HepG2 (cell line): Measurements from ENCODE around the gene VWA7. TPM values are rescaled to one million over a fixed set of nuclear protein-coding genes. Genes with fewer than 3 reads are reported as not detected.

Source experiments
- IKZF1 ChIP-seq: fragments of 450-650 bp; IDR thresholded peaks from 2 replicates; pipeline ENCODE4 v1.7.1; 2016
- KDM2A ChIP-seq: sonication (generic); formaldehyde crosslinking; IDR thresholded peaks from 2 replicates; pipeline ENCODE4 v1.4.0; 2020; ENCODE audit warnings: low read depth, missing genetic modification reagents, borderline replicate concordance
- KLF9 ChIP-seq: IDR thresholded peaks from 2 replicates; pipeline ENCODE4 v1.6.1; 2016; ENCODE audit warnings: low read depth
- MAF1 ChIP-seq: sonication (generic); formaldehyde crosslinking; IDR thresholded peaks from 2 replicates; pipeline ENCODE4 v1.5.0; 2020; ENCODE audit warnings: missing genetic modification reagents, borderline replicate concordance
- MED13 ChIP-seq: sonication (generic); formaldehyde crosslinking; IDR thresholded peaks from 2 replicates; pipeline ENCODE4 v1.5.0; 2020; ENCODE audit warnings: missing genetic modification reagents
- SUZ12 ChIP-seq: fragments of 150-350 bp; IDR thresholded peaks from 2 replicates; pipeline ENCODE4 v1.6.1; 2014; ENCODE audit warnings: low read depth, low read length
- TBL1XR1 ChIP-seq: fragments of 150-350 bp; IDR thresholded peaks from 2 replicates; pipeline ENCODE4 v1.6.1; 2014; ENCODE audit warnings: borderline replicate concordance, low read length; ENCODE audit not compliant: partially characterized antibody
- TCF12 ChIP-seq, 2 experiments: fragments of 450-650 bp in 1 of 2; sonication (generic) in 1 of 2; formaldehyde crosslinking in 1 of 2; IDR thresholded peaks; 2 replicates each; pipeline versions ENCODE4 v1.6.1 to v1.8.0; 2017 to 2022; ENCODE audit warnings: antibody characterized with exemption in 1 of 2, mild to moderate bottlenecking in 1 of 2, missing genetic modification reagents in 1 of 2, moderate library complexity in 1 of 2
- TMF1 ChIP-seq: sonication (generic); formaldehyde crosslinking; IDR thresholded peaks from 2 replicates; pipeline ENCODE4 v1.8.1; 2022; ENCODE audit warnings: low read depth, missing genetic modification reagents
- TOPORS ChIP-seq: sonication (generic); formaldehyde crosslinking; IDR thresholded peaks from 2 replicates; pipeline ENCODE4 v1.8.0; 2023; ENCODE audit warnings: mild to moderate bottlenecking, missing genetic modification reagents
- ZBTB38 ChIP-seq: sonication (generic); formaldehyde crosslinking; IDR thresholded peaks from 2 replicates; pipeline ENCODE4 v1.5.1; 2020; ENCODE audit warnings: mild to moderate bottlenecking, missing genetic modification reagents
- ZFP36 ChIP-seq: fragments of 150-350 bp; IDR thresholded peaks from 2 replicates; pipeline ENCODE4 v1.6.1; 2018; ENCODE audit warnings: borderline replicate concordance, low read length, low read depth; ENCODE audit not compliant: partially characterized antibody
- ZNF235 ChIP-seq: sonication (generic); formaldehyde crosslinking; IDR thresholded peaks from 2 replicates; pipeline ENCODE4 v1.8.1; 2023; ENCODE audit warnings: mild to moderate bottlenecking, missing genetic modification reagents, borderline replicate concordance
- ZNF3 ChIP-seq: IDR thresholded peaks from 2 replicates; pipeline ENCODE4 v1.7.0; 2017; ENCODE audit warnings: inconsistent platforms
- ZNF546 ChIP-seq: sonication (generic); formaldehyde crosslinking; conservative IDR thresholded peaks from 2 replicates; pipeline ENCODE4 v1.8.1; 2023; ENCODE audit warnings: mild to moderate bottlenecking, missing genetic modification reagents
- ZNF775 ChIP-seq: sonication (generic); formaldehyde crosslinking; IDR thresholded peaks from 2 replicates; pipeline ENCODE4 v1.4.0; 2020; ENCODE audit warnings: missing genetic modification reagents, mild to moderate bottlenecking, moderate library complexity, borderline replicate concordance
- polyA plus RNA-seq, 8 experiments: library from polyadenylated mRNA; depleted of rRNA in 3 of 8; stranded (reverse) in 7 of 8; unstranded in 1 of 8; fragments of >200 nt; fragmentation: Illumina TruSeq in 4 of 8; extraction: Trizol in 4 of 8; gene quantifications; 2 replicates each; pipeline versions ENCODE4 v1.2.1 to v1.2.3, GENCODE V29; 2011 to 2016; ENCODE audit warnings: low read depth in 4 of 8, missing spikeins in 1 of 8, mixed read lengths in 1 of 8; ENCODE audit not compliant: insufficient read depth in 1 of 8
- total RNA-seq, 5 experiments: library from RNA; depleted of rRNA; stranded (reverse); fragments of >200 nt; fragmentation: Illumina TruSeq; extraction: Trizol; gene quantifications; 2 replicates each; pipeline ENCODE4 v1.2.3, GENCODE V29; 2016; ENCODE audit warnings: low read depth in 1 of 5
- TF ChIP-seq, protein P1 (sequence below): sonication (generic); formaldehyde crosslinking; IDR thresholded peaks from 2 replicates; pipeline ENCODE4 v1.5.1; 2020; ENCODE audit warnings: missing genetic modification reagents, mild to moderate bottlenecking, borderline replicate concordance
- TF ChIP-seq, protein P2 (sequence below): sonication (generic); formaldehyde crosslinking; IDR thresholded peaks from 2 replicates; pipeline ENCODE4 v1.8.0; 2022; ENCODE audit warnings: mild to moderate bottlenecking, missing genetic modification reagents, moderate library complexity
- TF ChIP-seq, protein P3 (sequence below): sonication (generic); formaldehyde crosslinking; IDR thresholded peaks from 2 replicates; pipeline ENCODE4 v1.5.0; 2020; ENCODE audit warnings: missing genetic modification reagents
- TF ChIP-seq, protein P4 (sequence below): sonication (generic); formaldehyde crosslinking; IDR thresholded peaks from 2 replicates; pipeline ENCODE4 v1.5.0; 2020; ENCODE audit warnings: mild to moderate bottlenecking, missing genetic modification reagents
- TF ChIP-seq, protein P5 (sequence below): sonication (generic); formaldehyde crosslinking; IDR thresholded peaks from 2 replicates; pipeline ENCODE4 v1.4.0; 2020; ENCODE audit warnings: mild to moderate bottlenecking, missing genetic modification reagents
- TF ChIP-seq, protein P6 (sequence below): sonication (generic); formaldehyde crosslinking; IDR thresholded peaks from 2 replicates; pipeline ENCODE4 v1.5.0; 2020; ENCODE audit warnings: missing genetic modification reagents

Gene VWA7
- total and polyA plus RNA-seq, 2 of the 13 experiments (the other 11 are each of a cell fraction or from before 2014, with no cell fraction given), result 0.86 to 3.3 TPM

DNA sequence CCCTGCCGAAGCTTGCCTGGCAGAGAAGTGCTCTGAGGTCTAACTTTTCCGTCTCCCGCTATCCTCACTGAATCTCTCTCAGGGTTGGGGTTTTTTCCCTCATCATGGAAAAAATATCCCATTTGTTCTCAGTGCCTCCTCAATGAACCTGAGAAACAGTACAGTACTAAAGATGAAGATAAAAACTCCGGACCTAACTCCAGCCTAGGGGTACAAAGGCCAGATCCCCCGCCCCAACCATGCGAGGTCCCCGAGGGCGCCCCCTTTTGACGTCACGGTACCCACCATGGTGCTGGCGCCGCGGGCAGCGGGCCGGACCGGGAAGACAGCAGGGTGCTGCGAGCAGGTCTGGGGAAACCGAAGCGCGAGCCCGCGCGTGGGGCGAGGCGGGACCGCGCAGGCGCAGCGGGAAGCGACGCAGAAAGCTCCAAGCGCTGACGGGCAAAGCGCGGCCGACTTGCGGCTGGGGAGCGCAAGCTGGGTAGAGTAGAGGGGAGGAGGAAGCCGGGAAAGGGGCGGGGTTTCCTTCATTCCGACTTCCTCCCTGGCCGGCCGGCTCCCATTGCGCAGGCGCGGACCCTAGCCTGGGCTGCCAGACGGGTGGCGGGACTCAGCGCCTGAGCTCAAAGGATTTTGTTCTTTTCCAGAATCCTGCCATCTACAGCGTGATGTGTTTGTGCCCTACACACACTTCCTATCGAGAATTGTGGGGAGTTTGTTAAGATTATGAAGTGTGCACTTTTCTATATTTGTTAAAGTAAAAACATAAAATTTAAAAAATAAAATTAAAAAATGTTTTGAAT is 29.5 kb upstream of the VWA7 start, which contains the start of gene LSM2 (continued):
- TF ChIP-seq, protein P1, sequence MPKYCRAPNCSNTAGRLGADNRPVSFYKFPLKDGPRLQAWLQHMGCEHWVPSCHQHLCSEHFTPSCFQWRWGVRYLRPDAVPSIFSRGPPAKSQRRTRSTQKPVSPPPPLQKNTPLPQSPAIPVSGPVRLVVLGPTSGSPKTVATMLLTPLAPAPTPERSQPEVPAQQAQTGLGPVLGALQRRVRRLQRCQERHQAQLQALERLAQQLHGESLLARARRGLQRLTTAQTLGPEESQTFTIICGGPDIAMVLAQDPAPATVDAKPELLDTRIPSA, result no peak
- TF ChIP-seq, protein P2, sequence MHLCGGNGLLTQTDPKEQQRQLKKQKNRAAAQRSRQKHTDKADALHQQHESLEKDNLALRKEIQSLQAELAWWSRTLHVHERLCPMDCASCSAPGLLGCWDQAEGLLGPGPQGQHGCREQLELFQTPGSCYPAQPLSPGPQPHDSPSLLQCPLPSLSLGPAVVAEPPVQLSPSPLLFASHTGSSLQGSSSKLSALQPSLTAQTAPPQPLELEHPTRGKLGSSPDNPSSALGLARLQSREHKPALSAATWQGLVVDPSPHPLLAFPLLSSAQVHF, result peak; percentile 71; the same call in 1 of the 2 replicates
- TF ChIP-seq TMF1 (CRISPR knock-in tag), result peak; percentile 84; the same call in 1 of the 2 replicates
- TF ChIP-seq, protein P3, sequence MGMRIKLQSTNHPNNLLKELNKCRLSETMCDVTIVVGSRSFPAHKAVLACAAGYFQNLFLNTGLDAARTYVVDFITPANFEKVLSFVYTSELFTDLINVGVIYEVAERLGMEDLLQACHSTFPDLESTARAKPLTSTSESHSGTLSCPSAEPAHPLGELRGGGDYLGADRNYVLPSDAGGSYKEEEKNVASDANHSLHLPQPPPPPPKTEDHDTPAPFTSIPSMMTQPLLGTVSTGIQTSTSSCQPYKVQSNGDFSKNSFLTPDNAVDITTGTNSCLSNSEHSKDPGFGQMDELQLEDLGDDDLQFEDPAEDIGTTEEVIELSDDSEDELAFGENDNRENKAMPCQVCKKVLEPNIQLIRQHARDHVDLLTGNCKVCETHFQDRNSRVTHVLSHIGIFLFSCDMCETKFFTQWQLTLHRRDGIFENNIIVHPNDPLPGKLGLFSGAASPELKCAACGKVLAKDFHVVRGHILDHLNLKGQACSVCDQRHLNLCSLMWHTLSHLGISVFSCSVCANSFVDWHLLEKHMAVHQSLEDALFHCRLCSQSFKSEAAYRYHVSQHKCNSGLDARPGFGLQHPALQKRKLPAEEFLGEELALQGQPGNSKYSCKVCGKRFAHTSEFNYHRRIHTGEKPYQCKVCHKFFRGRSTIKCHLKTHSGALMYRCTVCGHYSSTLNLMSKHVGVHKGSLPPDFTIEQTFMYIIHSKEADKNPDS, result no peak
- TF ChIP-seq, protein P4, sequence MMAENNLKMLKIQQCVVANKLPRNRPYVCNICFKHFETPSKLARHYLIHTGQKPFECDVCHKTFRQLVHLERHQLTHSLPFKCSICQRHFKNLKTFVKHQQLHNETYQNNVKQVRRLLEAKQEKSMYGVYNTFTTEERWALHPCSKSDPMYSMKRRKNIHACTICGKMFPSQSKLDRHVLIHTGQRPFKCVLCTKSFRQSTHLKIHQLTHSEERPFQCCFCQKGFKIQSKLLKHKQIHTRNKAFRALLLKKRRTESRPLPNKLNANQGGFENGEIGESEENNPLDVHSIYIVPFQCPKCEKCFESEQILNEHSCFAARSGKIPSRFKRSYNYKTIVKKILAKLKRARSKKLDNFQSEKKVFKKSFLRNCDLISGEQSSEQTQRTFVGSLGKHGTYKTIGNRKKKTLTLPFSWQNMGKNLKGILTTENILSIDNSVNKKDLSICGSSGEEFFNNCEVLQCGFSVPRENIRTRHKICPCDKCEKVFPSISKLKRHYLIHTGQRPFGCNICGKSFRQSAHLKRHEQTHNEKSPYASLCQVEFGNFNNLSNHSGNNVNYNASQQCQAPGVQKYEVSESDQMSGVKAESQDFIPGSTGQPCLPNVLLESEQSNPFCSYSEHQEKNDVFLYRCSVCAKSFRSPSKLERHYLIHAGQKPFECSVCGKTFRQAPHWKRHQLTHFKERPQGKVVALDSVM (CRISPR knock-in tag), result peak; percentile 58; the same call in 1 of the 2 replicates
- TF ChIP-seq, protein P5, sequence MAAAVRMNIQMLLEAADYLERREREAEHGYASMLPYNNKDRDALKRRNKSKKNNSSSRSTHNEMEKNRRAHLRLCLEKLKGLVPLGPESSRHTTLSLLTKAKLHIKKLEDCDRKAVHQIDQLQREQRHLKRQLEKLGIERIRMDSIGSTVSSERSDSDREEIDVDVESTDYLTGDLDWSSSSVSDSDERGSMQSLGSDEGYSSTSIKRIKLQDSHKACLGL, result peak; percentile 88; the same call in 1 of the 2 replicates
- no peak for TF ChIP-seq IKZF1
- no peak for TF ChIP-seq TCF12 (IDR thresholded peaks at IDR 0.05)
- peak; percentile 55; the same call in 1 of the 2 replicates for TF ChIP-seq TCF12 (CRISPR knock-in tag; IDR thresholded peaks at IDR 0.05)
- no peak for TF ChIP-seq KLF9 (CRISPR knock-in tag)
- no peak for TF ChIP-seq ZFP36
- TF ChIP-seq TBL1XR1, result peak; percentile 55
- peak; percentile 67; the same call in 1 of the 2 replicates for TF ChIP-seq ZNF235
- TF ChIP-seq ZBTB38 (CRISPR knock-in tag), result peak; percentile 98
- TF ChIP-seq, protein P6, sequence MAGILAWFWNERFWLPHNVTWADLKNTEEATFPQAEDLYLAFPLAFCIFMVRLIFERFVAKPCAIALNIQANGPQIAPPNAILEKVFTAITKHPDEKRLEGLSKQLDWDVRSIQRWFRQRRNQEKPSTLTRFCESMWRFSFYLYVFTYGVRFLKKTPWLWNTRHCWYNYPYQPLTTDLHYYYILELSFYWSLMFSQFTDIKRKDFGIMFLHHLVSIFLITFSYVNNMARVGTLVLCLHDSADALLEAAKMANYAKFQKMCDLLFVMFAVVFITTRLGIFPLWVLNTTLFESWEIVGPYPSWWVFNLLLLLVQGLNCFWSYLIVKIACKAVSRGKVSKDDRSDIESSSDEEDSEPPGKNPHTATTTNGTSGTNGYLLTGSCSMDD (CRISPR knock-in tag), result no peak
- TF ChIP-seq SUZ12, result no peak
- TF ChIP-seq KDM2A, result peak; percentile 98
- TF ChIP-seq MAF1 (CRISPR knock-in tag), result no peak; the same call in 1 of the 2 replicates
- peak; percentile 89; the same call in 1 of the 2 replicates for TF ChIP-seq ZNF546 (CRISPR knock-in tag)
- TF ChIP-seq ZNF775, result peak; percentile 92
- peak; percentile 75 for TF ChIP-seq TOPORS (CRISPR knock-in tag)
- TF ChIP-seq ZNF3, result no peak
- 0 out of 2 replicates have a peak, but pooled peaks have one; percentile 37 for TF ChIP-seq MED13
